Activated CD8-positive, alpha-beta T cell treated with anti-CD3 and anti-CD28 coated beads, Interleukin-2, amount 10 ng/mL, durations not matched to agents 7 days and 5 days (primary cell): Measurements from ENCODE around the gene SLC27A1. TPM values are rescaled to one million over a fixed set of nuclear protein-coding genes. Genes with fewer than 3 reads are reported as not detected.
A peak's percentile ranks its signal among the peaks of the same experiment; 100 is the strongest.
"Not testable (repeated sequence)": the region's sequence is repeated elsewhere in the genome, so short reads cannot be mapped to it uniquely, and the experiment has no call there.

Experiments used
- ATAC-seq: fragments of 150-1000 bp; cut with Tn5 transposase; one replicate; pipeline ENCODE4 v1.10.0; 2021; ENCODE audit warnings: moderate library complexity
- CTCF ChIA-PET: fragments of 350-600 bp; sonication (Branson Sonifier 250); formaldehyde crosslinking; loops from one replicate; lab custom pipeline; 2021; ENCODE audit warnings: antibody characterized with exemption; lab: Charles Lee
- POLR2A ChIA-PET: fragments of 350-600 bp; sonication (Branson Sonifier 250); formaldehyde crosslinking; loops from one replicate; lab custom pipeline; 2021; ENCODE audit warnings: antibody characterized with exemption; lab: Charles Lee
- DNase-seq: peaks from one replicate; pipeline ENCODE4 v3.0.0-alpha.2; 2020
- H3K27ac Mint-ChIP-seq: one replicate; pipeline ENCODE4 v1.8.0; 2021; ENCODE audit warnings: mild to moderate bottlenecking, mixed read lengths
- H3K27me3 Mint-ChIP-seq: one replicate; pipeline ENCODE4 v1.8.0; 2021; ENCODE audit warnings: low read depth, mixed read lengths
- H3K36me3 Mint-ChIP-seq: one replicate; pipeline ENCODE4 v1.8.0; 2021; ENCODE audit warnings: low read depth, mixed read lengths
- H3K4me1 Mint-ChIP-seq: one replicate; pipeline ENCODE4 v1.8.0; 2021; ENCODE audit warnings: low read depth, mixed read lengths
- H3K4me3 Mint-ChIP-seq: one replicate; pipeline ENCODE4 v1.8.0; 2021; ENCODE audit warnings: mild to moderate bottlenecking, mixed read lengths
- H3K9me3 Mint-ChIP-seq: one replicate; pipeline ENCODE4 v1.8.0; 2022; ENCODE audit warnings: mixed read lengths; ENCODE audit not compliant: insufficient read depth
- total RNA-seq, 2 experiments: library from RNA; stranded (reverse); gene quantifications; one replicate each; pipeline ENCODE4 v1.2.3, GENCODE V29; 2021

SLC27A1 gene
- total RNA-seq, 2 experiments from 2014 or later, result 7.3 to 7.4 TPM

- peak; percentile 35 for ATAC-seq
- Mint-ChIP-seq H3K36me3 (peaks cover 7% of the 10 kb centered on the region), H3K4me1 (peaks cover 52% of the 10 kb centered on the region), H3K9me3 (no peaks in the 10 kb centered on the region), H3K4me3 (no peak overlapping the region), H3K27ac (peak overlapping the region; percentile 92), H3K27me3 (no peaks in the 10 kb centered on the region)
- CTCF ChIA-PET, result interaction anchor here (1.4 kb wide), 1 partner anchor 33 kb away, joined by 3 read pairs; no protein-coding TSS in a partner anchor
- POLR2A ChIA-PET, result interaction anchor here (0.6 to 1.5 kb wide), 3 partner anchors 17 to 357 kb away, joined by 3 to 4 read pairs (median 3); partner anchors contain the start of gene JAK3
- peak; percentile 81 for DNase-seq
These were observed 20.1 kb downstream of the SLC27A1 start for GRCh38 chr19:17490411-17490810.

GRCh38 chr19:17491287-17491686 lies 21.0 kb downstream of the SLC27A1 start:
- Mint-ChIP-seq H3K27ac (peak overlapping the region; percentile 92), H3K4me1 (peaks cover 57% of the 10 kb centered on the region), H3K4me3 (no peak overlapping the region), H3K27me3 (no peaks in the 10 kb centered on the region), H3K9me3 (no peaks in the 10 kb centered on the region), H3K36me3 (peaks cover 7% of the 10 kb centered on the region)
- ChIA-PET POLR2A (interaction anchor here (0.6 kb wide), 1 partner anchor 70 kb away, joined by 4 read pairs; no protein-coding TSS in a partner anchor), CTCF (no interaction called here)
- no peak for DNase-seq
- ATAC-seq, result no peak

- H3K4me1 Mint-ChIP-seq, result peaks cover 49% of the 10 kb centered on the region
- POLR2A ChIA-PET, result interaction anchor here (0.8 to 2.0 kb wide), 4 partner anchors 16 to 51 kb away, joined by 3 to 11 read pairs (median 4); partner anchors contain the start of gene PGLS
- DNase-seq (no peak), ATAC-seq (no peak)
- CTCF ChIA-PET, result interaction anchor here (0.6 to 5.1 kb wide), 47 partner anchors 8 to 364 kb away, joined by 3 to 50 read pairs (median 5); partner anchors contain the start of genes BST2, DDA1, FCHO1 and PGLS
- peak overlapping the region; percentile 72 for H3K27ac Mint-ChIP-seq
- peak overlapping the region; percentile 34 for H3K4me3 Mint-ChIP-seq
- H3K9me3 Mint-ChIP-seq, result no peaks in the 10 kb centered on the region
- no peaks in the 10 kb centered on the region for H3K27me3 Mint-ChIP-seq
- peaks cover 2% of the 10 kb centered on the region for H3K36me3 Mint-ChIP-seq
These were observed 25.4 kb downstream of the SLC27A1 start for GRCh38 chr19:17495639-17496296.

GRCh38 chr19:17496337-17496997 lies 26.1 kb downstream of the SLC27A1 start:
- ATAC-seq (peak; percentile 98), DNase-seq (peak; percentile 90)
- H3K4me1 Mint-ChIP-seq, result peaks cover 42% of the 10 kb centered on the region
- ChIA-PET CTCF (interaction anchor here (0.6 to 5.1 kb wide), 46 partner anchors 9 to 363 kb away, joined by 3 to 50 read pairs (median 5); partner anchors contain the start of genes BST2, DDA1, FCHO1 and PGLS), POLR2A (interaction anchor here (0.8 to 2.0 kb wide), 4 partner anchors 15 to 50 kb away, joined by 3 to 11 read pairs (median 4); partner anchors contain the start of gene PGLS)
- peak overlapping the region; percentile 72 for H3K27ac Mint-ChIP-seq
- H3K4me3 Mint-ChIP-seq, result peak overlapping the region; percentile 13
- H3K36me3 Mint-ChIP-seq, result peaks cover 4% of the 10 kb centered on the region
- no peaks in the 10 kb centered on the region for H3K9me3 Mint-ChIP-seq
- no peaks in the 10 kb centered on the region for H3K27me3 Mint-ChIP-seq

- Mint-ChIP-seq H3K36me3 (peaks cover 4% of the 10 kb centered on the region), H3K4me1 (peaks cover 35% of the 10 kb centered on the region)
- no peak for ATAC-seq
These were observed 26.9 kb downstream of the SLC27A1 start for GRCh38 chr19:17497149-17497798.

GRCh38 chr19:17499025-17499424 lies 28.7 kb downstream of the SLC27A1 start:
- DNase-seq, H3K9me3 Mint-ChIP-seq, POLR2A ChIA-PET, H3K36me3 Mint-ChIP-seq, H3K27me3 Mint-ChIP-seq, H3K27ac Mint-ChIP-seq, ATAC-seq, H3K4me3 Mint-ChIP-seq: not testable (repeated sequence)
- H3K4me1 Mint-ChIP-seq, result peaks cover 35% of the 10 kb centered on the region
- CTCF ChIA-PET, result interaction anchor here (1.7 to 4.4 kb wide), 2 partner anchors 26 to 74 kb away, joined by 6 to 37 read pairs; no protein-coding TSS in a partner anchor

More at GRCh38 chr19:17497149-17497798, 26.9 kb downstream of the SLC27A1 start:
- H3K9me3 Mint-ChIP-seq, result no peaks in the 10 kb centered on the region
- H3K27ac Mint-ChIP-seq, result peak overlapping the region; percentile 13
- no peak for DNase-seq
- CTCF ChIA-PET, result interaction anchor here (0.6 to 5.1 kb wide), 25 partner anchors 8 to 355 kb away, joined by 3 to 50 read pairs (median 9); partner anchors contain the start of genes MVB12A, PGLS and SLC27A1
- no peak overlapping the region for H3K4me3 Mint-ChIP-seq
- POLR2A ChIA-PET, result no interaction called here
- H3K27me3 Mint-ChIP-seq, result no peaks in the 10 kb centered on the region

GRCh38 chr19:17499648-17500446 lies 29.5 kb downstream of the SLC27A1 start:
- ChIA-PET POLR2A (interaction anchor here (0.7 to 1.6 kb wide), 2 partner anchors 11 to 12 kb away, joined by 5 to 6 read pairs; partner anchors contain the start of gene PGLS), CTCF (interaction anchor here (0.6 to 1.4 kb wide), 3 partner anchors 11 to 34 kb away, joined by 3 to 4 read pairs (median 3); partner anchors contain the start of gene PGLS)
- peak; percentile 63 for DNase-seq
- H3K36me3 Mint-ChIP-seq, result peaks cover 4% of the 10 kb centered on the region
- peak; percentile 17 for ATAC-seq
- no peak overlapping the region for H3K4me3 Mint-ChIP-seq
- peaks cover 35% of the 10 kb centered on the region for H3K4me1 Mint-ChIP-seq
- no peaks in the 10 kb centered on the region for H3K9me3 Mint-ChIP-seq
- H3K27me3 Mint-ChIP-seq, result no peaks in the 10 kb centered on the region
- peak overlapping the region; percentile 89 for H3K27ac Mint-ChIP-seq

- no peaks in the 10 kb centered on the region for H3K9me3 Mint-ChIP-seq
- H3K4me1 Mint-ChIP-seq, result peaks cover 36% of the 10 kb centered on the region
- ChIA-PET CTCF (interaction anchor here (0.6 to 1.4 kb wide), 3 partner anchors 11 to 35 kb away, joined by 3 to 4 read pairs (median 3); partner anchors contain the start of gene PGLS), POLR2A (interaction anchor here (0.7 to 1.6 kb wide), 2 partner anchors 10 to 11 kb away, joined by 5 to 6 read pairs; partner anchors contain the start of gene PGLS)
- ATAC-seq (no peak), DNase-seq (no peak)
- peaks cover 8% of the 10 kb centered on the region for H3K36me3 Mint-ChIP-seq
- H3K27ac Mint-ChIP-seq, result peak overlapping the region; percentile 89
- no peak overlapping the region for H3K4me3 Mint-ChIP-seq
- no peaks in the 10 kb centered on the region for H3K27me3 Mint-ChIP-seq
These were observed 30.3 kb downstream of the SLC27A1 start for GRCh38 chr19:17500447-17501198.

GRCh38 chr19:17503240-17503639 lies 32.9 kb downstream of the SLC27A1 start:
- Mint-ChIP-seq H3K4me1 (peaks cover 25% of the 10 kb centered on the region), H3K27me3 (no peaks in the 10 kb centered on the region), H3K9me3 (no peaks in the 10 kb centered on the region), H3K36me3 (peaks cover 13% of the 10 kb centered on the region), H3K27ac (no peak overlapping the region), H3K4me3 (no peak overlapping the region)
- ChIA-PET POLR2A (no interaction called here), CTCF (no interaction called here)
- no peak for DNase-seq
- no peak for ATAC-seq

- ChIA-PET CTCF (no interaction called here), POLR2A (no interaction called here)
- Mint-ChIP-seq H3K27me3 (no peaks in the 10 kb centered on the region), H3K4me1 (peaks cover 26% of the 10 kb centered on the region), H3K9me3 (no peaks in the 10 kb centered on the region), H3K36me3 (peaks cover 16% of the 10 kb centered on the region), H3K27ac (no peak overlapping the region), H3K4me3 (no peak overlapping the region)
- ATAC-seq (no peak), DNase-seq (no peak)
These were observed 33.7 kb downstream of the SLC27A1 start for GRCh38 chr19:17504030-17504429.
